Upper lobe of right lung (tissue), 1 donor: ENCODE results near the gene NUMBL. TPM values are rescaled to one million over a fixed set of nuclear protein-coding genes. Genes with fewer than 3 reads are reported as not detected.
"Not testable (repeated sequence)": the region's sequence is repeated elsewhere in the genome, so short reads cannot be mapped to it uniquely, and the experiment has no call there.

ENCODE experiments used
- ATAC-seq: fragments of 200-7000 bp; cut with Tn5 transposase; one replicate; pipeline ENCODE4 v1.9.1; 2020; ENCODE audit warnings: mild to moderate bottlenecking, moderate library complexity
- DNase-seq: peaks from one replicate; pipeline ENCODE4 v3.0.0-alpha.2; 2020
- H3K27ac ChIP-seq: fragments of 200-600 bp; one replicate; pipeline ENCODE4 v1.8.0; 2022
- H3K27me3 ChIP-seq: fragments of 200-600 bp; one replicate; pipeline ENCODE4 v1.8.0; 2022; ENCODE audit warnings: mild to moderate bottlenecking
- H3K36me3 ChIP-seq: fragments of 200-600 bp; one replicate; pipeline ENCODE4 v1.8.0; 2022
- H3K4me1 ChIP-seq: fragments of 200-600 bp; one replicate; pipeline ENCODE4 v1.8.0; 2022
- H3K4me3 ChIP-seq: fragments of 200-600 bp; one replicate; pipeline ENCODE4 v1.8.0; 2022; ENCODE audit warnings: mild to moderate bottlenecking
- H3K9me3 ChIP-seq: fragments of 200-600 bp; one replicate; pipeline ENCODE4 v1.8.0; 2022
- intact Hi-C: fragments of 100-400 bp; cut with DNase I; formaldehyde crosslinking; loops from one replicate; pipeline ENCODE4 v1.11.0; 2022
- total RNA-seq: library from RNA; stranded (reverse); fragmentation: NEBNext Ultra II Directional; extraction: Animal tissue kit (Norgen Biotek cat#: 25700); gene quantifications from one replicate; pipeline ENCODE4 v1.2.1, GENCODE V29; 2021
- TF ChIP-seq, protein P1 (sequence below): fragments of 200-600 bp; IDR thresholded peaks from one replicate; pipeline ENCODE4 v1.8.0; 2022; ENCODE audit warnings: antibody characterized with exemption
- donor health status: DM: no; HTN: yes; CAD: no; lungs with severe emphysema.

The NUMBL gene
- total RNA-seq, 1 donor from 2014 or later, result 19.5 TPM

- Histone ChIP-seq H3K4me3 (no peak overlapping the region), H3K27ac (no peak overlapping the region), H3K36me3 (no peaks in the 10 kb centered on the region), H3K27me3 (no peaks in the 10 kb centered on the region), H3K9me3 (no peaks in the 10 kb centered on the region), H3K4me1 (peaks cover 7% of the 10 kb centered on the region)
- no peak for ATAC-seq
- no peak for DNase-seq
- intact Hi-C loops, result no loop called here
- TF ChIP-seq, protein P1, sequence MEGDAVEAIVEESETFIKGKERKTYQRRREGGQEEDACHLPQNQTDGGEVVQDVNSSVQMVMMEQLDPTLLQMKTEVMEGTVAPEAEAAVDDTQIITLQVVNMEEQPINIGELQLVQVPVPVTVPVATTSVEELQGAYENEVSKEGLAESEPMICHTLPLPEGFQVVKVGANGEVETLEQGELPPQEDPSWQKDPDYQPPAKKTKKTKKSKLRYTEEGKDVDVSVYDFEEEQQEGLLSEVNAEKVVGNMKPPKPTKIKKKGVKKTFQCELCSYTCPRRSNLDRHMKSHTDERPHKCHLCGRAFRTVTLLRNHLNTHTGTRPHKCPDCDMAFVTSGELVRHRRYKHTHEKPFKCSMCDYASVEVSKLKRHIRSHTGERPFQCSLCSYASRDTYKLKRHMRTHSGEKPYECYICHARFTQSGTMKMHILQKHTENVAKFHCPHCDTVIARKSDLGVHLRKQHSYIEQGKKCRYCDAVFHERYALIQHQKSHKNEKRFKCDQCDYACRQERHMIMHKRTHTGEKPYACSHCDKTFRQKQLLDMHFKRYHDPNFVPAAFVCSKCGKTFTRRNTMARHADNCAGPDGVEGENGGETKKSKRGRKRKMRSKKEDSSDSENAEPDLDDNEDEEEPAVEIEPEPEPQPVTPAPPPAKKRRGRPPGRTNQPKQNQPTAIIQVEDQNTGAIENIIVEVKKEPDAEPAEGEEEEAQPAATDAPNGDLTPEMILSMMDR, result no peak
Measured at GRCh38 chr19:40659116-40659515, 31.3 kb downstream of the NUMBL start.

DNA sequence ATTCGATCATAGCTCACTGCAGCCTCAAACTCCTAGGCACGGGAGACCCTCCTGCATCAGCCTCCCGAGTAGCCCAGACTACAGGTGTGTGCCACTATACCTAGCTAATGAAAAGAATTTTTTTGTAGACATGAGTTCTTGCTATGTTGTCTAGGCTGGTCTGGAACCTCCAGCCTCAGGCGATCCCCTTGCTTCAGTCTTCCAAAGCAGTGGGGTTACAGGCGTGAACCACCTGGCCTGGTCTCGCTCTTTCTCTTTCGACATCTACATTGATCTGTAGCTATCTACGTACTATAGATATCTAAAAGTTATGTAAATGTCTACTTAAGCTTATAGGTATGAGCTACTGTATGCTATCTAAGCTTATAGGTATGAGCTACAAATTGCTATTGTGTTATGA, 32.4 kb downstream of the NUMBL start:
- intact Hi-C loops, result no loop called here
- no peaks in the 10 kb centered on the region for H3K36me3 ChIP-seq
- no peak for DNase-seq

DNA sequence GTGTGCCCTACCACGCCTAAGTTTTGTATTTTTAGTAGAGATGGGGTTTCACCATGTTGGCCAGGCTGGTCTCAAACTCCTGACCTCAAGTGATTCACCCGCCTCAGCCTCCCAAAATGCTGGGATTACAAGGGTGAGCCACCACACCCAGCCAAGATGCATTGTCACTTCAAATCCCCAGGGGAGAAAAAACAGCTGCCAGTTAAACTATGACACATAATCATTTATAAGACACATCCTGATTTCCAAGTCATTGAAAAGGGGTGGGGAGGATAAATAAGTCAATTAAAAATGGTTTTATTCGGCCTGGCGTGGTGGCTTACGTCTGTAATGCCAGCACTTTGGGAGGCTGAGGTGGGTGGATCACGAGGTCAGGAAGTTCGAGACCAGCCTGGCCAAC, 34.8 kb downstream of the NUMBL start:
- DNase-seq, H3K4me1 ChIP-seq, ATAC-seq, H3K27ac ChIP-seq, H3K4me3 ChIP-seq, intact Hi-C loops, H3K36me3 ChIP-seq, H3K27me3 ChIP-seq, H3K9me3 ChIP-seq: not testable (repeated sequence)

More for the DNA sequence above, 32.4 kb downstream of the NUMBL start:
- Histone ChIP-seq H3K4me1 (no peaks in the 10 kb centered on the region), H3K9me3 (no peaks in the 10 kb centered on the region), H3K27ac (no peak overlapping the region), H3K4me3 (no peak overlapping the region), H3K27me3 (no peaks in the 10 kb centered on the region)
- TF ChIP-seq, protein P1, result no peak
- no peak for ATAC-seq

GRCh38 chr19:40652303-40652702, 38.1 kb downstream of the NUMBL start:
- H3K27ac ChIP-seq, intact Hi-C loops, H3K27me3 ChIP-seq, H3K4me1 ChIP-seq, H3K4me3 ChIP-seq, ATAC-seq, DNase-seq, H3K36me3 ChIP-seq, H3K9me3 ChIP-seq: not testable (repeated sequence)

GRCh38 chr19:40650749-40651305, 39.6 kb downstream of the NUMBL start:
- intact Hi-C loops, result no loop called here
- no peaks in the 10 kb centered on the region for H3K36me3 ChIP-seq
- ATAC-seq (peak; percentile 42), DNase-seq (no peak)
- peaks cover 19% of the 10 kb centered on the region for H3K4me1 ChIP-seq
- TF ChIP-seq, protein P1, result no peak
- no peaks in the 10 kb centered on the region for H3K27me3 ChIP-seq
- H3K9me3 ChIP-seq, result no peaks in the 10 kb centered on the region
- H3K27ac ChIP-seq, result peak overlapping the region; percentile 69
- no peak overlapping the region for H3K4me3 ChIP-seq

DNA sequence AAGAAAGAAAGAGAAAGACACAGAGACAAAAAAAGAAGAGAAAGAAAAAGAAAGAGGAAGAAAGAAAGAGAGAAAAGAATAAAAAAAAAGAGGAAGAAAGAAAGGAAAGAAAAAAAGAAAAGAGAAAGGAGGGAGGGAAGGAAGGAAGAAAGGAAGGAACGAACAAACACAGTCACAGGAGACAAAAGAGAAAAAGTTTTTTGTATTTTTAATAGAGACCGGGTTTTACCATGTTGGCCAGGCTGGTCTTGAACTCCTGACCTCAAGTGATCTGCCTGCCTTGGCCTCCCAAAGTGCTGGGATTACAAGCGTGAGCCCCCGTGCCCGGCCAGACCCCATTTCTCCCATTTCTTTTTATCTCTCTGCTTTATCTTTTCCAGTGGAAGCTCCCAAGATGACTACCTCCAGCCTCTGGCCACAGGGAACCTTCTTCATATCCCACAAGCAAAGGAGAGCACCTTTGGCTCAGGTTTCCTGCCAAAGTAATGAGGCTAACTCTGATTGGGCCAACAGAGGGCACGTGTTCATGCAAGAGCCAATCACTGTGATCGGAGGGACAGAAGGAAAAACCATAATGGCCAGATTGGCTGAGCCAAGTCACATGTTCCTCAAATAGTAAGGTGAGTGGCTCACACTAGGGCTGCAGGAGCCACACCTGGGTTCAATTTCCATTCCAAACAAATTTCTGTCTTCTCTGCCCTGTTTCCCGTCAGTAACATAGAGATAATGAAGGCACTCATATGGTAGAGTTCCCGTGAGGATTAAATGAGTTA, 40.4 kb downstream of the NUMBL start:
- Histone ChIP-seq H3K27ac (peak overlapping the region; percentile 68), H3K4me1 (peaks cover 22% of the 10 kb centered on the region)
- H3K27me3 ChIP-seq, H3K36me3 ChIP-seq, DNase-seq, H3K9me3 ChIP-seq, intact Hi-C loops, H3K4me3 ChIP-seq, ATAC-seq: not testable (repeated sequence)

DNA sequence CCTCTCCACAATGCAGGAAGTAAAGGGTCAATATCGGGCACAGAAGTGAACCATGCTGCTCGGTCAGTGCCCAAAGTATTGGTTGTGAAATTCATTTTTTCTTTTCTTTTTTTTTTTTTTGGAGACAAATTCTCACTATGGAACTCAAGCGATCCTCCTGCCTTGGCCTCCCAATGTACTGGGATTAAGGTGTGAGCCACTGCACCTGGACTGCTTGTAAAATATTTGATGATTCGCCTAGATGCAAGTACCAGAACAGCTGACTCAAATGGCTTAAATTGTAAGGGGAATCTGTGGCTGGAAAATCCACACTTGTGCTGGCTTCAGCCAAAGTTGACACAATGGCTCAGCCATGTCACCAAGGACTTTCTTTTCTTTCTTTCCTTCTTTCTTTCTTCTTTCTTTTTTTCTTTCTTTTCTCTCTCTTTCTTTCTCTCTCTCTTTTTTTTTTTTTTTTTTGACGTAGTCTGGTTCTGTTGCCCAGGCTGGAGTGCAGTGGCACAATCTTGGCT, 43.7 kb downstream of the NUMBL start:
- ATAC-seq (no peak), DNase-seq (no peak)
- H3K4me3 ChIP-seq, result no peak overlapping the region
- H3K36me3 ChIP-seq, result no peaks in the 10 kb centered on the region
- intact Hi-C loops, result no loop called here
- TF ChIP-seq, protein P1, result no peak
- no peaks in the 10 kb centered on the region for H3K27me3 ChIP-seq
- peak overlapping the region; percentile 72 for H3K27ac ChIP-seq
- H3K9me3 ChIP-seq, result no peaks in the 10 kb centered on the region
- peaks cover 22% of the 10 kb centered on the region for H3K4me1 ChIP-seq
